ENCODE measurements around the gene WLS. TPM values are rescaled to one million over a fixed set of nuclear protein-coding genes. Genes with fewer than 3 reads are reported as not detected.
"Not testable (repeated sequence)": the region's sequence is repeated elsewhere in the genome, so short reads cannot be mapped to it uniquely, and the experiment has no call there.

The WLS gene
- total RNA-seq, 1 donor from 2014 or later, result 113 TPM

- TF ChIP-seq CTCF (IDR thresholded peaks at IDR 0.05; ENCODE audit: borderline replicate concordance), result no peak
- peaks cover 45% of the 10 kb centered on the region for H3K4me1 ChIP-seq
- no peak overlapping the region for H3K27ac ChIP-seq (replicated peaks)
- H3K36me3 ChIP-seq, result peaks cover 4% of the 10 kb centered on the region
- H3K27me3 ChIP-seq (ENCODE audit: low read depth), result no peaks in the 10 kb centered on the region
- no peak for DNase-seq
- H3K9me3 ChIP-seq (replicated peaks), result no peaks in the 10 kb centered on the region
- intact Hi-C loops (cut with micrococcal nuclease), result no loop called here
- H3K4me3 ChIP-seq, result no peak overlapping the region
Observed at GRCh38 chr1:68164918-68165317, 67.4 kb downstream of the WLS start.

GRCh38 chr1:68163220-68163619, 69.1 kb downstream of the WLS start:
- no peak for DNase-seq
- H3K27ac ChIP-seq (replicated peaks), result no peak overlapping the region
- TF ChIP-seq CTCF (IDR thresholded peaks at IDR 0.05; ENCODE audit: borderline replicate concordance), result no peak
- peaks cover 11% of the 10 kb centered on the region for H3K36me3 ChIP-seq
- no peak overlapping the region for H3K4me3 ChIP-seq
- H3K27me3 ChIP-seq (ENCODE audit: low read depth), result no peaks in the 10 kb centered on the region
- peaks cover 28% of the 10 kb centered on the region for H3K4me1 ChIP-seq
- no peaks in the 10 kb centered on the region for H3K9me3 ChIP-seq (replicated peaks)
- intact Hi-C loops (cut with micrococcal nuclease), result no loop called here

GRCh38 chr1:68162761-68163160, 69.6 kb downstream of the WLS start:
- H3K27ac ChIP-seq (replicated peaks), result no peak overlapping the region
- peak; percentile 26 for TF ChIP-seq CTCF (IDR thresholded peaks at IDR 0.05; ENCODE audit: borderline replicate concordance)
- H3K27me3 ChIP-seq (ENCODE audit: low read depth), result no peaks in the 10 kb centered on the region
- intact Hi-C loops (cut with micrococcal nuclease), result no loop called here
- no peak for DNase-seq
- H3K9me3 ChIP-seq (replicated peaks), result no peaks in the 10 kb centered on the region
- H3K36me3 ChIP-seq, result peaks cover 16% of the 10 kb centered on the region
- peaks cover 24% of the 10 kb centered on the region for H3K4me1 ChIP-seq
- no peak overlapping the region for H3K4me3 ChIP-seq

- DNase-seq; H3K4me3 ChIP-seq; H3K9me3 ChIP-seq (replicated peaks); H3K27ac ChIP-seq (replicated peaks); H3K27me3 ChIP-seq (ENCODE audit: low read depth); intact Hi-C loops (cut with micrococcal nuclease): not testable (repeated sequence)
- Histone ChIP-seq H3K4me1 (peaks cover 13% of the 10 kb centered on the region), H3K36me3 (peaks cover 25% of the 10 kb centered on the region)
Observed at GRCh38 chr1:68161672-68162071, 70.7 kb downstream of the WLS start.

GRCh38 chr1:68160935-68161334, 71.4 kb downstream of the WLS start:
- H3K4me1 ChIP-seq; H3K9me3 ChIP-seq (replicated peaks); intact Hi-C loops (cut with micrococcal nuclease); H3K27ac ChIP-seq (replicated peaks); H3K27me3 ChIP-seq (ENCODE audit: low read depth); H3K4me3 ChIP-seq; DNase-seq: not testable (repeated sequence)
- H3K36me3 ChIP-seq, result peaks cover 26% of the 10 kb centered on the region

- intact Hi-C loops (cut with micrococcal nuclease), result no loop called here
- no peaks in the 10 kb centered on the region for H3K4me1 ChIP-seq
- no peak overlapping the region for H3K4me3 ChIP-seq
- no peak for DNase-seq
- no peak for TF ChIP-seq CTCF (IDR thresholded peaks at IDR 0.05; ENCODE audit: borderline replicate concordance)
- no peak overlapping the region for H3K27ac ChIP-seq (replicated peaks)
- no peaks in the 10 kb centered on the region for H3K9me3 ChIP-seq (replicated peaks)
- H3K27me3 ChIP-seq (ENCODE audit: low read depth), result no peaks in the 10 kb centered on the region
- peaks cover 33% of the 10 kb centered on the region for H3K36me3 ChIP-seq
Observed at GRCh38 chr1:68160021-68160420, 72.3 kb downstream of the WLS start.

GRCh38 chr1:68158837-68159236, 73.5 kb downstream of the WLS start:
- no peak for DNase-seq
- intact Hi-C loops (cut with micrococcal nuclease), result no loop called here
- no peak overlapping the region for H3K27ac ChIP-seq (replicated peaks)
- H3K36me3 ChIP-seq, result peaks cover 44% of the 10 kb centered on the region
- no peak overlapping the region for H3K4me3 ChIP-seq
- no peaks in the 10 kb centered on the region for H3K27me3 ChIP-seq (ENCODE audit: low read depth)
- H3K9me3 ChIP-seq (replicated peaks), result no peaks in the 10 kb centered on the region
- no peaks in the 10 kb centered on the region for H3K4me1 ChIP-seq
- TF ChIP-seq CTCF (IDR thresholded peaks at IDR 0.05; ENCODE audit: borderline replicate concordance), result no peak

Measured in left ventricle myocardium inferior (tissue), 1 donor.